AG04449 (cell line): ENCODE results near the gene SORBS2.
"Not testable (repeated sequence)": the region's sequence is repeated elsewhere in the genome, so short reads cannot be mapped to it uniquely, and the experiment has no call there.

Source experiments
- CTCF ChIA-PET: fragments of 350-600 bp; formaldehyde crosslinking; extraction: SDS; loops from one replicate; lab custom pipeline; 2021; ENCODE audit warnings: antibody characterized with exemption; lab: Yijun Ruan, JAX
- POLR2A ChIA-PET: fragments of 400-600, 350-600 bp; formaldehyde crosslinking; extraction: SDS; loops from one replicate; lab custom pipeline; 2020; ENCODE audit warnings: antibody characterized with exemption, inconsistent platforms; lab: Yijun Ruan, JAX
- DNase-seq: peaks from one replicate; pipeline ENCODE4 v3.0.0-alpha.2; 2010; ENCODE audit warnings: low read depth, low spot score
- H3K4me3 ChIP-seq: 2 replicates; pipeline ENCODE4 v1.5.1; 2011; ENCODE audit warnings: low read depth, mild to moderate bottlenecking, control low read depth, low read length
- TF ChIP-seq, protein P1 (sequence below): IDR thresholded peaks from one replicate; pipeline ENCODE4 v1.5.1; 2011; ENCODE audit warnings: mild to moderate bottlenecking, moderate library complexity, low read length, control low read depth, inconsistent platforms; ENCODE audit not compliant: insufficient read depth; ENCODE audit errors: missing control alignments

The SORBS2 gene

DNA sequence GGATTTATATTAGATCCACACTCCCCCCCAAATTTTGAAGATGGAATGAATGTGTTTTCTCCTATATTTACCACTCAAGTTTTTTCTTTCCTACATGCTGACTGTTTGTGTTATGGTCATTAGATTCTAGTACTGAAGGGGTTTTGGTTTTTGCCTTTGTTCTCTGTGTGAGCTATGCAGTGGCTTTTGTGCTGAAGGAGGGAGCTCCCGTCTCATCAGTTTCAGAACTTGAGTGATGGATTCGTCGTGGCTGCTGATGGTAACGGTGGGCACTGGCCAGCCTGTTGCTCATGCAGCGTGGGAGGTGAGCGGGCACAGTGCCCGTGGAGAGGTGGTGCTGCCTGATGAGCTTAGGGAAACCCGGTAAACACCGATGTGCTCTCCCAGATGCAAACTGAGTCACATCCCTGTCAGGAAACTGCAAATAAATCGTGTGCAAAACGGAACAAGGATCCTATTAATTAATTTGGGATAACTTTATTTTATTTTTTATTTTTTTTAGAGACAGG lies 101.5 kb downstream of the SORBS2 start:
- CTCF ChIA-PET, result interaction anchor here (0.7 to 1.4 kb wide), 3 partner anchors 22 to 327 kb away, joined by 3 to 4 read pairs (median 3); no protein-coding TSS in a partner anchor
- TF ChIP-seq, protein P1, sequence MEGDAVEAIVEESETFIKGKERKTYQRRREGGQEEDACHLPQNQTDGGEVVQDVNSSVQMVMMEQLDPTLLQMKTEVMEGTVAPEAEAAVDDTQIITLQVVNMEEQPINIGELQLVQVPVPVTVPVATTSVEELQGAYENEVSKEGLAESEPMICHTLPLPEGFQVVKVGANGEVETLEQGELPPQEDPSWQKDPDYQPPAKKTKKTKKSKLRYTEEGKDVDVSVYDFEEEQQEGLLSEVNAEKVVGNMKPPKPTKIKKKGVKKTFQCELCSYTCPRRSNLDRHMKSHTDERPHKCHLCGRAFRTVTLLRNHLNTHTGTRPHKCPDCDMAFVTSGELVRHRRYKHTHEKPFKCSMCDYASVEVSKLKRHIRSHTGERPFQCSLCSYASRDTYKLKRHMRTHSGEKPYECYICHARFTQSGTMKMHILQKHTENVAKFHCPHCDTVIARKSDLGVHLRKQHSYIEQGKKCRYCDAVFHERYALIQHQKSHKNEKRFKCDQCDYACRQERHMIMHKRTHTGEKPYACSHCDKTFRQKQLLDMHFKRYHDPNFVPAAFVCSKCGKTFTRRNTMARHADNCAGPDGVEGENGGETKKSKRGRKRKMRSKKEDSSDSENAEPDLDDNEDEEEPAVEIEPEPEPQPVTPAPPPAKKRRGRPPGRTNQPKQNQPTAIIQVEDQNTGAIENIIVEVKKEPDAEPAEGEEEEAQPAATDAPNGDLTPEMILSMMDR, result no peak
- no peak for DNase-seq
- no peak overlapping the region for H3K4me3 ChIP-seq
- POLR2A ChIA-PET, result no interaction called here

- DNase-seq, result no peak
- ChIA-PET CTCF (interaction anchor here (1.3 to 1.4 kb wide), 2 partner anchors 312 to 328 kb away, joined by 3 to 4 read pairs; no protein-coding TSS in a partner anchor), POLR2A (no interaction called here)
- H3K4me3 ChIP-seq, result no peak overlapping the region
- TF ChIP-seq, protein P1, result no peak
These were observed 102.0 kb downstream of the SORBS2 start for GRCh38 chr4:185709802-185710486.

DNA sequence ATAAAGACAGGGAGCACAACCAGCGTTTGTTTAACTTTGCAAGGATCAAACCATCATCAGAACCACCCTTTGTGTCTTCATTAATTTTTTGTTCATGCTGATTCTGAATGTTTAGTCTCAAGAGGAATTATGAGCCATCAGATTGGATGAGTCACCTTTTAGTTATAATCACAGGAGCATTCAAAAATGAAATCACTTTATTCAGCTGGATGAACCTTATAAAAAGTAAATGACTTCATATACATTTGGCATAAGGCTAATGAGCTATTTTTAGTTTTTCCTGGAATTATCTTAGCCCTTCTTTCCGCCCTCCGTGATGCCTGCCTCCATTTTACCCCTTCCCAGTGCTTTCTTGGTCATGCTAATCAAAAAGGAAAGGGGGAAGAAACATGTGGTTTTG lies 103.6 kb downstream of the SORBS2 start:
- CTCF ChIA-PET, result interaction anchor here (1.4 kb wide), 1 partner anchor 330 kb away, joined by 3 read pairs; no protein-coding TSS in a partner anchor
- H3K4me3 ChIP-seq, result no peak overlapping the region
- POLR2A ChIA-PET, result no interaction called here
- TF ChIP-seq, protein P1, result no peak
- no peak for DNase-seq

GRCh38 chr4:185707622-185708021 lies 104.4 kb downstream of the SORBS2 start:
- H3K4me3 ChIP-seq, DNase-seq, POLR2A ChIA-PET: not testable (repeated sequence)
- CTCF ChIA-PET, result interaction anchor here (0.6 to 1.4 kb wide), 2 partner anchors 314 to 330 kb away, joined by 3 read pairs; no protein-coding TSS in a partner anchor

DNA sequence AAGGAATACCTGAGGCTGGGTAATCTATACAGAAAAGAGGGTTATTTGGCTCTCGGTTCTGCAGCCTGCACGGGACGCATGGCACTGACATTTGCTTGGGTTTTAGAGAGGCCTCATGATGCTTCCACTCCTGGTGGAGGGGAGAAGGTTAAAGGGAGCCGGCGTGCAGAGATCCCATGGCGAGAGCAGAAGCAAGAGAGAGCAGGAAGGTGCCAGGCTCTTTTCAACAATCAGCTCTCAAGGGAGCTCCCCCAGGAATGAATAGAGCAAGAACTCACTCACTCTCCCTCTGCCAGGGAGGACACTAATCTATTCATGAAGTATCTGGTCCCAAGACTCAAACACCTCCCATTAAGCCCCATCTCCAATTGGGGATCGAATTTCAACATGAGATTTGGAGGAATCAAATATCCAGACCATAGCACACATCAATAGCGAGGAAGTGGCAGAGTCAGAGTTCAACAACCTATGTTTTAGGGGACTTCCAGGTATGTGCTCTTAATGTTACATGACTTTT lies 109.8 kb downstream of the SORBS2 start:
- no peak overlapping the region for H3K4me3 ChIP-seq
- DNase-seq, result no peak
- ChIA-PET CTCF (no interaction called here), POLR2A (no interaction called here)
- TF ChIP-seq, protein P1, result no peak

GRCh38 chr4:185700630-185701029 lies 111.4 kb downstream of the SORBS2 start:
- DNase-seq, result no peak
- TF ChIP-seq, protein P1, result no peak
- H3K4me3 ChIP-seq, result no peak overlapping the region
- CTCF ChIA-PET, result no interaction called here
- POLR2A ChIA-PET, result no interaction called here
